T-helper 2 cell treated with Interferon-gamma antibody and Interleukin-4, amounts not matched to agents 100 ng/mL and 5 ng/mL, for 36 hours (primary cell): ENCODE data around the gene CST9. TPM values are rescaled to one million over a fixed set of nuclear protein-coding genes. Genes with fewer than 3 reads are reported as not detected.
"Not testable (repeated sequence)": the region's sequence is repeated elsewhere in the genome, so short reads cannot be mapped to it uniquely, and the experiment has no call there.

Source experiments
- intact Hi-C: fragments of 100-400 bp; cut with micrococcal nuclease; formaldehyde crosslinking; loops from one replicate; pipeline ENCODE4 v1.15.1; 2023
- total RNA-seq: library from RNA; stranded (reverse); gene quantifications from 2 replicates; pipeline ENCODE4 v1.2.3, GENCODE V29; 2022

CST9 gene
- total RNA-seq, 1 donor from 2014 or later: not detected

DNA sequence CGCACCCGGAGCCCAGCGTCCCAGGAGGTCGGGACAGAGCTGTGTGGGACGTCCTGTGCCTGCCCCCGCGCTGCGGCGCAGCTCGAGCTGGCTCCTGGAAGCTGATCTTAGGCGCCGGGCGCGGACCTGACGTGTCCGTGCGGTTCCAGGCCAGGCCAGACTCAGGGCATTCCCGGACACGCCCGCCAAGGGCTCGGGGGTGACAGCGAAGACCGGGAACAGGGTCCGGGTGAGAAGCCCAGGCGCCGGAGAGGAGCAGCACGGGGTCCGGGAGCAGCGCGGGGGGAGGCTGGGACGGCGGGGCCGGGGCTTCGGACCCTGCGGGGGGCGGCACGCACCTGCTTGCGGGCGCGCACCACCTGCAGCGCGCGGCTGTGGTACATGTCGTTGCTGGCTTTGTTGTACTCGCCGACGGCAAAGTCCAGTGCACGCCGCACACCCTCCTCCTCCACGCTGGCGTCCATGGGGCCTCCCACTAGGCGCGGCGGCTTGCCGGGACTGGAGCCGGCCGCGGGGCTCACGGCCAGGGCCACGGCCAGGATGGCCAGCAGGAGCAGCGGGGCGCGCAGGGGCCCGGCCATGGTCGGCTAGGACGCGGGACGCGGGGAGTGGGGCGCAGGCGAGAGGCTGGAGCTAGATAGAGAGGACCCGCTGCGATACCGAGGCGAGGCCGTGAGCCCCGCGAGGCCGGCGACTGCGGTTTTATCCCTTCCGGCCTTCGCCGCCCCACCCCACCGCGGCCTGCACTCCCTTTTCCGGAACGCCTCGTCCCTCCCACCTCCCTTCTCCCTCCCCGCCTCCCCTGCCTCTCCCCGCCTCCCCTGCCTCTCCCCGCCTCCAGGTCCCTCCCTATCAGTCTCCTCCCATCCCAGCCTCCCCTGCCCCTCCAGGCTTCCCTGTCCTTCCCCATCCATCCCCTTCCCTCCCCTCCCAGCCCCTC is 31.8 kb upstream of the CST9 start, which contains the start of gene CST3:
Gene CST3 (minus strand): TSS at position 674 of the 940 bp plus-strand sequence. CDS start 93 bp downstream, at position 581.
- intact Hi-C loops: no loop called here

DNA sequence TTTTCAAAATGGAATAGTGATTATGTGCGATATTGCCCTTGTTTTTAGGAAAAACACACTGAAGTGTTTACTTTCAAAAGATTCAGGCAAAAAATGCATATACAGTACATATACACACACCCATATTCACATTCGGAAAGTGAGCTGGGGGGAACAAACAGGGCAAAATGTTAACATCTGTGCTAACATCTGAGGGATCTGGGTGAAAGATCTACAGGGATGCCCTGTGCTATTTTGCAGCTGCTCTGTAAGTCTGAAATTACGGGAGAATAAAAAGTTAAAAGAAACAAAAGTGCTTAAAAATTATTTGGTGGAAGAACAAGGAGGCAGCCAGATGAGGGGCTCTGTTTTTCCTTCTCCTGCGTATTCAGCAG is 31.2 kb upstream of the CST9 start:
- intact Hi-C loops: no loop called here

DNA sequence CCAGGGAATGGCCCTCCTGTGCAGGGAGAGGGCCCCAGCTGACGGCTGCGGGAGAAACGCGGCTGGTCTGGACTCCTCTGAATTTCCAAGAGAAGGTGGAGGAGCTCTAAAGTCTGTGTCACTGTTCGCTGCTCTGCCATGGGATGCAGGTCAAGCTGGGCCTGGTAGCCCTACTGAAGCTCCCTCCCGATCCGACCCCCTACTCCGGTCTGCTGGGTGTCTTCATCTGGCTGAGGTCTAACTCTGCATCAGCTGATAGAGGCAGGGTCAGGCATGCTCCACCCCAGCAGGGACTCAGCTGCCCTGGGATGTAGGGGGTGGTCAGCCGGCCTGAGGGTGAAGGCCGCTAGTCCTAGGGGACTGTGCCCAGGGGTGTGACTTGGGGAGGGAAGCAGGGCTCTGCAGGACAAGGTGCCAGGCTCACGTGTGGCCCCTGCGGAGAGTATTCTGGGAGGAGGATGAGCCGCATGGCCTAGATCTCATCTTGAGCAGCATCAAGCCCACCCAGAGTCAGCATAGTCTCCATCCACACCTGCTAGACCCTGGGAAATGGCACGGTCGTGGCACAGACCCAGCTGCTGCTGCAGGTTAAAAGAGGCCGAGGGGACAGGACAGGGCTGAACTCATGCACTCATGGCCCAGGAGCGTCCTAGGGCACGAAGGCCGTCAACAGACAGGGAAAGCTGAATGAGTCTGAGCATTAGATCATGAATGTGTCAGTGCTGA is 30.6 kb upstream of the CST9 start:
- intact Hi-C loops: no loop called here

DNA sequence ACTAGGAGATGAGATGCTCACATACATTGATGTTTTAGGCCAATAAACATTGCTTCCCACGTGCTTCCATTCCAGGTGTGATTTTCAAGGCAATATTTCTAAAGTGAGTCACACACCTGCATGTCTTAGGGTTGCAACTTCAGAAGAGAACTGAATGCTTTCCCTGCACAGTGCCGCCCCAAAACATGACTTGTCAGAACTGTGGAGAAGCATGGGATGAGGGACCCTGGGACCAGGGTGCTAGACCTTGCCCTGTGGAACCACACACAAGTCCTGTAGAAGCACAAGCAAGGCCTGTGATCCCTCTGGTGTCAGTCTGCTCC is 30.0 kb upstream of the CST9 start:
- intact Hi-C loops: not testable (repeated sequence)

DNA sequence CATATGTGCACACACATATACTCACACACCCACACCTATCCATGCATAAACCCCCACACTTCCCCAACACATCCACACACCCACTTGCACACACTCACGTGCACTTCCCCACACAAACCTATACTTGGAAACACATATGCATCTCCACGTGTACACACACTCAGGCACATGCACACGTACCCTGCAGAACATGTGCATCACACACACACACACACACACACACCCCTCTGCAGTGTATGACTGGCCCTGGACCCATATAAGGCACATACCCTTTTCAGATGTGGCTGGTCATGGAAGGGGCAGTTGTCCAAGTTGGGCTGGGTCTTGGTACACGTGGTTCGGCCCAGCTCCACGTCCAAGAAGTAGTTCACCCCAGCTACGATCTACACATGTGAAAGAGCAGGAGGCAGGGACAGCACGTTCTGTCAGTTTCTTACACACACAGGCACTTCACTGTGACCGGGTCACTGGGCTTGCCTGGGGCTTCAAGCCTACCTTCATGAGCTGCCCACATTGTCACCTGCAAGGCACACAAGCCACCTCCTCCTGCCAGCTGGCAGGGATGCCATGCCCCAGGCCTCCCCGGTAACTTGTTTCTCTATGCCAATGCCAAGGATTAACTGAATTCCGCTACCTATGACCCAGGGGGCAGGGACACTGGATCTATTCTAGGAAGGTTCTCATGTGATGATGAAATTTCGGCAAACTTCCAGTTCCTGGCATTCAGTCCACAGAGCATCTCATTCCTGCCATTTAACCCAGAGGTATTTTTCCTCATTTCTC is 29.5 kb upstream of the CST9 start:
- intact Hi-C loops: no loop called here

DNA sequence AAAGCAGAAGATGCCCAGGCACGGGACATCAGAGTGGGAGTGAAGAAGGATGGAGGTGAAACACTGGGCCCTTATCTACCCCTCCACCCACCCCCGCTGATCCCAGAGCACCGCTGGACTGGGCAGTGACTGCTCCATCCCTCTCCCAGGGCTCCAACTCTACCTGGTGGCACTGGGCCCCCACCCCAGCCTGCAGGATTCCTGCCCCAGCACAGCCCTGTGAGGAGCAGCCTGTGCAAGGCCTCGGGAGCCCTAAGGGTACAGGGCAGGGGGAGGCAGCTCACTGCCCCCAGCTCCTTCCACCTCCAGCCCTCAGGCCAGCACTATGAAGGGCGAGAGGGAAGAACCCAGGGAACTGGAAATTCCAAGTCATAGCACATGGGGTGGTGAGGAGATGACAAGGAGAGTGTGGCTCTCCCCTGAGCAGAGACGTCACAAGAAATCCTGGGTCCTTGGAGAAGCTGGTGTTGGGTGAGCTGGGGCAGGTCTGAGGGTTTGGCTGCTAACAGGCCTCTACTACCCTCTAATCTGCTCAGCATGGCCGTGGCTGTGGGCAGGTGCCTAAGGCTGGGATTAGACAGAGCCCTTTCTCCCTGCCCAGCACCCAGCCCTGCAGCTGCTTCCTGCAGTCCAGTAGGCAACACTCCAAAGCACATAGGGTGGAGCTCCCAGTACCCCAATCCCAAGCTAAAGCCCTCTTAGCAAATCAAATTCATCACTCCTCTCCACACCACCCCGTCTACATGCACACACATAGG is 28.5 kb upstream of the CST9 start:
- intact Hi-C loops: no loop called here

DNA sequence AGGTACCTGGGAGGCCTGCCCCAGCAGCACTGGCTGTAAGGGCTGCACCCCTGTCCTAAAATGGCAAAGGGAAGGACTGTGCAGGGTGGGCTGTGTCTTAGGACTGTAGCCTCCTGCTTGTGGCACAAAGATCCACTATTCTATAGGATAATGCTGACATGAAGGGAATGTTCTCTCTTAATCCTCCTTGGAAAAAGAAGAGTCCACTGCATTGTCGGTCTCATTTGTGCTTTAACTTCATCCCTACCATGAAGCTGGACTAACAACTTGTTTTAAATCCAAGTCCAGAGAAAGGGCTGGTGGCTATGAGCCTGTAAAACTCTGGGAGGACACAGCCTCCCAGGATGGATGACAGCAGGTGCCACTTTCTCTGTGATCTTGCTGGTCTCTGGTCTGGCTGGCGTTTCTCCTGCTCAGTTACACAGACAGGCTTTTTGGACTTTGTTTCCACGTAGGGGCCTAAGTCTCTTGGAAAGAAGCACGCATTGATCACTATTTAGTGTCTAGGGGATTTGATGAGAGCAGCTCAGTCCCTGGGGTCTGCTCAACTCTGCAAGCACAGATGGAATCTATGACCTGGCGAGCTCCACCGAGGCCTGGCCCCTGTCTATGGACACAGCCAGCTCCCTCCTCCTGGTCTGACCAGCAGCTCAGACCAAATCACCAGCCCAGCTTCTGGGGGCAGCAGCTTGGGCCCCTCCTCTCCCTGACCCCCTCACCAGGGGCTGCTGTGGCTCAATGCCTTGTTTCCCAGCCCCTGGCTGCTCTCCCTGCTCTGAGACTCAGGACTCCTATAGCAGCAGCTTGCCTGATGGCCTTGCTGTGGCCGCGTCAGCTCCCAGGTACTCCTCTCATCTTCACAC is 27.2 kb upstream of the CST9 start:
- intact Hi-C loops: no loop called here

DNA sequence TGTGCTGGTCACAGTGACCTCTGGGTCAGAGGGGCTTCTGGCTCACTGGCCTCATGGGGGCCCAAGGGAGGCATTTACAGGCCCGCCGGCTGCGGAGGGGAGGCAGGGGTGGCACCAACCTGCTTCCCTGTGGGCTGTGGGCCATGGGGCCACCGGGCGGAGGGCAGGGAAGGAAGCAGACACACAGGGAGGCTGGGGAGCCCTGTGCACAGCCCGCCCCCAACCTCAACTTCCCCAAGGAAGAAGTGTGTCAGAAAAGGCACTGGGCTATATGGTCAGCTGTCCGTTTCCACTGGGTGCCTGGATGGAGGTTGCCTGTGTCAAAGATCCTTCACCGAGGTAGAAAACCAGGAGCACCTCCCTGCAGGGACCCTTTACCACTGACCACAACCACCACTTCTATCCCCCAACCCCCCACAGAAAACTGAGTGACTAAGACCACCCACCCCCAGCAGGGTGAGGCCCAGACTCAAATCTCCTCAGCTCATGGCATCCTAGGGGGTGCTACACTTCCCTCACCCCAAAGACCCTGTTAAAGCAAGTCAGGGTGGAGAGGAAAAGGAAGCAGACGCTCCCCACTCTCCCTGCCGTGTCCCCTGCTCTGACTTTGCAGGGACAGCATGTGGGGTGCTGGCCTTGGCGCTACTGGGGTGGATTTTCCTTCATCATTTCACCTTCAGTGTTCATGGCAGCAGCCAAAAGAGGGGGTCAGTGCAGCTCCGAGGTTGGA is 26.4 kb upstream of the CST9 start:
- intact Hi-C loops: no loop called here

DNA sequence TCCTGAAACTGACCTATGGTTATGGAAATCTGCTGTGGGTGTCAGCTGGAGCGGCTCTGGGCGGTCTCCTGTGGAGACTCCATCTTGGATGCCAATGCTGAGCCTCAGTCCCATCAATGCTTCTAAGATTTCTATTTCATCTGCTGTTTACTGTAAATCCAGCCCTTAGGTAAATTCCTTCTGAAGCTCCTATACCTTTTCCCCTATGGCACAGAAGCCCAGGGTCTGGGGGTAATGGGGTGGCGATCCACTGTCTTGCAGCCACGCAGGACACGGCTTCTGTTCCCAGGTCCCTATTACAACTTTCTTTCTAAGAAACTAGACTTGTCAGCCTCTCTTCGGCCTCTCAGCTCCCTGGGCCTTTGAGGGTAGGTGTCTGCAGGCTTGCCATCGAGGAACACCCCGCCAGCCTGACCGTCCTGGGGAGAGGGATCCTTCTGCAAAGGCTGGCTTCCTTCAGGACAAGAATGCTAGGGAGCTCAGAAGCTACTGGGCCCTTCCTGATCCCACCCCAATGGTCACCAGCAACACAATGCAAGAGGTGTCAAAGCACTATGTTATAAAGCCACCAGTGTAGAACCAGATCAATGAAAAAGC is 25.6 kb upstream of the CST9 start:
- intact Hi-C loops: no loop called here

DNA sequence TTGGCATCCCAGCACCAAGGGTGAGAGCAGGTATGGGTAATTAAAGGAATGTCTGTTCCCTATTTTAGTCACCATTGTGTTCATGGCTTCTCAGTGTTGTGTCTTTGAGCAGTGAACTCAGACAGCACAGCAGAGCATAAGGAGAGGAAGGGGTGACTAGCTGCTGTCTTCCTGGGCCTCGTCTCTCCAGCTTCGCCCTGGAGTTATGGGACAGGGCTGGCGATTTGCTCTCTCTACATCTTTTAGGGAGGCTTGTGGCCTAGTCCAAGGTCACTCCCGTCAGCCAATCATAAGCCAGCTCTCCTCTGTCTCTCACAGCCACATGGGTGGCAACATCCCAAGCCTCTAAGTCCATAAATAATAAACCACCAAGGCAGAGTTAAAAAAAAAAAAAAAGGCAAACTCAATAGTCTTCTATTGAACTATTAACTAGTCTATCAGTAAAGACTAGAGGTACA is 24.7 kb upstream of the CST9 start:
- intact Hi-C loops: no loop called here

DNA sequence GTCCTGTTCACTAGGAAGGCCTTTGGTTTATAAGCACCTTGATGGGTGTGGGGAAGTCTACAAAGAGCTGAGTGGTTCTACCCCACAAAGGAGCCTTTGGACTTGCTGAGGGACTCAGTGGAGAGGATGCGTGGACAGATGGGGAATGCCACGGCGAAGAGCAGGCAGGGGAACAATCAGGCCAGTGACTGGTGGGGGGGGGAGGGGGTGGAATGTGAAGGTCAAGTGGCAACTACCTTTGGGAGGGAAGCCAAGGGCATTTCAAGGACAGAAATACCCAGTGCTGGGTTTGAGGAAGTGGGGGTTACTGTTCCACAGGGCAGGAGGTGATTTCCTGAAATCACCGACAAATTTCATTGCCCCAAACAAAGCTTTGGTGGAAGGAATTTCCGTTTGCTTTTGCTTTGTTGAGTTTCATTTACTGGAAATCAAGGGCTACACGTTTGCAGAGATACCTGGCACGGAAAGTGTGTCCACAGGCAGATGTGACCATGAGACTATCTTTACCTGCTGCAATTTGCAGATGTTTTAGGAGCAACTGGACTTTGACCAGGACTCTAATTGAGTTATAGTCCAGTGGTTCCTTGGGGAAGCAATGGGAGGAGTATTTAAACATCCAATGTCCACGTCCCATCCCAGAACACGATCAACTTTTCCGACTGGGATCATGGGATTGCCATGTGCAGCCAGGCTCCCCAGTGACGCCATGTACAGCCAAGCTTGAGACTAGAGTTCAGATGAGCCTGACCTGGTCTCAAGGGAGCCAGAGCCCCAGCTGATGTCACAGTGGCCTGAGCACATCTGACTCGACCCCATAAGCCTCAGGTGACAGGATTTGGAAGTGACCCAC is 24.1 kb upstream of the CST9 start:
- intact Hi-C loops: no loop called here

DNA sequence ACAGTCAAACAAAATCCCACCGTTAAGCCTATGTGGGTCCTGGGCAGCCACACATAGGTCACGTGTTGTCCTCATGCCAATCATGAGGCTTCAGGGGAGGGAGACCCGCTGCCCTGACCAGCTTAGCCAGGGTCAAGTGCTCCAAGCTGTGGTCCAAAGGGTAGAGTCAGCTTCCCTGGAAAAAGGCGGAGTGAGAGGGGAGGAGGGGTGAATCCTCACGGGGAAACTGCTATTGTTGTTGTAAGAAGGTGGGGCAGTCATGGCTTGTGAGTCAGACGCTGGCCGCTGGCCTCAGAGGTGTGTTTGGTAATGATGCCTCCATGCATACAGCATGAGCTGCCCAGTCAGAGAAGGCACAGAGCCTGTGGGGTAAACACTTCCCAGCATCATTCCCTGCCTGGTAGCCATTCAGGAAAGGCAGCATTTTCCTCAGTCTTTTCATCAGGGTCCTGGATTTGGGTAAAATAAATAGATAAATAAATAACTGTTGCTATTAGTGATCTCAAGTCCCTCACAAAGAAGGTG is 23.4 kb upstream of the CST9 start:
- intact Hi-C loops: no loop called here

DNA sequence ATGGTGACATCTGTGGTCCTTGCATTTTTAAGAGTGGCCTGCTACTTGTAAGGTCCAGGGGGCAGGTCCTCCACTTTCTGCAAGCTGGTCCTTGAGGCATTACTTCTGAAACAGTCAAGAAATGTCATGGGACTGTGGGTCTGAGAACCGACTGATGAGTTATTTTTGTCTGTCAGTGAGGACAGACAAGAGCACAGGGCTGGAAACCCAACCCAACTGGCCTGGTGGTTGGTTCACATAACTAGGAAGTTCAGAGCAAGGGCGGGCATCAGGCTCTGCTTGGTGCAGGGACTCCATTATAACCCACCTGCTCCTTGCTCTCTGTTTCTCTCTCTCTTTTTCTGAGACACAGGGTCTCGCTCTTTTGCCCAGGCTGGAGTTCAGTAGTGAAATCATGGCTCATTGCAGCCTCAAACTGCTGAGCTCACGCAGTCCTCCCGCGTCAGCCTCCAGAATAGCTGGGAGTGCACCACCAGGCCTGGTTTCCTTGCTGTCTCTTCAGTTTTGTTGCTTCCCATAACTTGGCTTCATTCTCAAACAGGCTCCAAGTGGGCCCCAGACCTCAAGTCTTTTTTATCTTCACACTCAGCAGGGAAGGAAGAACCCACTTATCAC is 22.8 kb upstream of the CST9 start:
- intact Hi-C loops: no loop called here

DNA sequence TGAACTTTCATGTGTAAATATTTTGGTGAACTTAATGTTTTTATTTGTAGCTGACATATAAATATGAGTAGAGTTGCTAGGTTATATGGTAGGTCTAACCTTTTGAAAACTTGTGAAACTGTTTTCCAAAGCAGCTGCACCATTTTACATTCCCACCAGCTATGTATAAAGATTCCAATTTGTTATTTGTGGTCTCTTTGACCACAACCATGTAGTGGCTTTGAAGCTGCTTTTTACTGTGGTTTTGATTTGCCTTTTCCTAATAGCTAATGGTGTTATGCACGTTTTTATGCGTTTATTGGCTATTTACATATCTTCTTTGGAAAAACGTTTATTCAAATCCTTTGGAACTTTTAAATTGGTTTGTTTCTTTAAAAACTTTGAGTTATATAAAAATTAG is 21.8 kb upstream of the CST9 start:
- intact Hi-C loops: no loop called here

DNA sequence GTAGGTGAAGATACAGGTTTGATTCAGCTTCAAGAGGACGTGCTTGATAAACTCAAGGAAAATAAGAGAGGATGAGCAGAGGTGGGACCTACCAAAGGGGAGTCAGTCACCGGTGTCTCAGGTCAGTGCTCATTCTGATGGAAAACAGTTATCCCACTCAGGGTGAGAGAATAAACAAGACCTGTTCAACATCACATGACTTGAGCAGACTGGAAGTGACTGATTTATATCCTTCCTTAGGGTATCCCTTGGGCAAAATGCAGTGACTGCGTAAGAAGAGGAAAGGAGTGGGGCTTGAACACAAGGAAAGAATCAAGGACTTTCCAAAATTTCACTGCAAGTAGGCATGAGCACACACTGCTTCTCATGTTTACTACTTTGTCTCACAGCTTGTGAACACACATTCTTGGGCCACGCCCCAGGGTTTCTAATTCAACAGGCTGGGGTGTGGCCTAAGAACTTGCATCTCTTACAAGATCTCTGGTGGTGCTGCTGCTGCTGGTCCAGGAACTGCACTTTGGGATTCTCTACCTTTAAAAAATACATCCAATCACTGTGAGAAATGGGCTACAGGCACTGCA is 20.4 kb upstream of the CST9 start:
- intact Hi-C loops: no loop called here

DNA sequence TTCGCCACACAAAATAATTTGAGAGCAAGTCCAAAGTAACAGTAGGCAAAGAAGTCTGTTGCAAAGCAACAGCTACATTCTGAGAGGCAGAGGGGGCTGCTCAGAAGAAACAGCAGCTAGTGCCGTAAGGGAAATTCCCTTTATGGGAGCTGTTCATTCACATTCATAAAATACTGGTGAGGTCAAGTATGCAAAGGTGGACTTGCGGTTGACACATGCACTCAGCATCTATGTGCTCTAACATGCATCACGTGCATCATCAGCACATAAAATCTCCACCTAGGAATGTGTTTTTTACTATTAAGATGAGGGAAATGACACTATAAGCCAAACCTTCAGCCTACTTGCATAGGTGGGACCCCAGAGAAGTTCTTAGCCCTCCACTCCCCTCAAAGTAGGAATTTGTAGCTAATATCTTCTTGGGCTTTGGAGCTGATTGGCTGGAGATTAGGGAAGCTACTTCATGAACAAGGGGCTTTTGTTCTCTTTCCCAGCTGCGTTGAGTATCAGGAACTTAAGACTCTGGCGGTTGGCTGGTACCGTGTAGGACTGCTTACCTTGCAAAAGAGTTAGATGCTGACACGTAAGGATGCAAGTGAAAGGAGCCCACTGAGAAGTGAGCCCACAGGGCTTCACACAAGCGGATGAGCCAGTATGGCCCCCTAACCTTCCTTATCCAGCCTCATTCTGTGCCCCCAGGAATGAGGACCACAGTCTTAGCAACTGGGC is 19.7 kb upstream of the CST9 start:
- intact Hi-C loops: no loop called here
